Left lobe of liver (tissue), 2 donors: Measurements from ENCODE around the gene ARHGAP22. TPM values are rescaled to one million over a fixed set of nuclear protein-coding genes. Genes with fewer than 3 reads are reported as not detected.
A peak's percentile ranks its signal among the peaks of the same experiment; 100 is the strongest.

ENCODE experiments used
- ATAC-seq: fragments of 200-7000 bp; cut with Tn5 transposase; one replicate; pipeline ENCODE4 v1.9.1; 2020; ENCODE audit warnings: mild to moderate bottlenecking, moderate library complexity
- DNase-seq: peaks from one replicate; pipeline ENCODE4 v3.0.0-alpha.2; 2020; ENCODE audit warnings: low spot score
- total RNA-seq: library from RNA; stranded (reverse); gene quantifications from one replicate; pipeline ENCODE4 v1.2.1, GENCODE V29; 2021
- donor health status: DM: no; HTN: no; CAD: no; lungs with moderate emphysema.
- donor health status: DM: no; HTN: yes; CAD: no.

ARHGAP22 gene
- total RNA-seq, 1 donor from 2014 or later = 0.13 TPM

- ATAC-seq = no peak
- DNase-seq = peak; percentile 33
Observed at GRCh38 chr10:48555310-48556042, 49.4 kb downstream of the ARHGAP22 start.

GRCh38 chr10:48554656-48555055 lies 50.2 kb downstream of the ARHGAP22 start:
- ATAC-seq = no peak
- no peak for DNase-seq

- no peak for ATAC-seq
- DNase-seq = no peak
Observed at GRCh38 chr10:48554246-48554645, 50.6 kb downstream of the ARHGAP22 start.

- DNase-seq = no peak
- no peak for ATAC-seq
Observed at GRCh38 chr10:48552946-48553564, 51.8 kb downstream of the ARHGAP22 start.

- DNase-seq (no peak), ATAC-seq (peak; percentile 76)
Observed at GRCh38 chr10:48551861-48552591, 52.8 kb downstream of the ARHGAP22 start.

GRCh38 chr10:48550977-48551376 lies 53.9 kb downstream of the ARHGAP22 start:
- no peak for ATAC-seq
- no peak for DNase-seq

GRCh38 chr10:48550071-48550691 lies 54.7 kb downstream of the ARHGAP22 start:
- ATAC-seq (no peak), DNase-seq (no peak)

- no peak for DNase-seq
Observed at GRCh38 chr10:48549236-48549635, 55.6 kb downstream of the ARHGAP22 start.

GRCh38 chr10:48548531-48549135 lies 56.2 kb downstream of the ARHGAP22 start:
- no peak for ATAC-seq
- no peak for DNase-seq

More at GRCh38 chr10:48549236-48549635, 55.6 kb downstream of the ARHGAP22 start:
- ATAC-seq = no peak

- ATAC-seq = no peak
- no peak for DNase-seq
Observed at GRCh38 chr10:48547981-48548380, 56.9 kb downstream of the ARHGAP22 start.

- no peak for DNase-seq
- ATAC-seq = no peak
Observed at GRCh38 chr10:48547061-48547895, 57.6 kb downstream of the ARHGAP22 start.

- DNase-seq (no peak), ATAC-seq (no peak)
Observed at GRCh38 chr10:48545462-48546145, 59.3 kb downstream of the ARHGAP22 start.

- ATAC-seq (no peak), DNase-seq (no peak)
Observed at GRCh38 chr10:48543182-48543844, 61.6 kb downstream of the ARHGAP22 start.

GRCh38 chr10:48542471-48543181 lies 62.2 kb downstream of the ARHGAP22 start:
- no peak for ATAC-seq
- peak; percentile 33 for DNase-seq

- no peak for ATAC-seq
- no peak for DNase-seq
Observed at GRCh38 chr10:48541144-48541795, 63.6 kb downstream of the ARHGAP22 start.

GRCh38 chr10:48538611-48539010 lies 66.3 kb downstream of the ARHGAP22 start:
- no peak for ATAC-seq
- no peak for DNase-seq
